HepG2 (cell line): ENCODE data around the gene SF3A2. TPM values are rescaled to one million over a fixed set of nuclear protein-coding genes. Genes with fewer than 3 reads are reported as not detected.

Source experiments
- BCL6 ChIP-seq: IDR thresholded peaks from 2 replicates; pipeline ENCODE4 v1.6.1; 2016; ENCODE audit warnings: missing genetic modification reagents, missing compliant biosample characterization
- CEBPG ChIP-seq: IDR thresholded peaks from 2 replicates; pipeline ENCODE4 v1.6.1; 2016
- ETV5 ChIP-seq: IDR thresholded peaks from 2 replicates; pipeline ENCODE4 v1.6.1; 2018; ENCODE audit warnings: missing biosample characterization, missing genetic modification reagents, inconsistent platforms, borderline replicate concordance
- MAF1 ChIP-seq: sonication (generic); formaldehyde crosslinking; IDR thresholded peaks from 2 replicates; pipeline ENCODE4 v1.5.0; 2020; ENCODE audit warnings: missing genetic modification reagents, borderline replicate concordance
- NONO ChIP-seq, 2 experiments: fragments of 450-650 bp in 1 of 2; sonication (generic) in 1 of 2; formaldehyde crosslinking in 1 of 2; IDR thresholded peaks in 1 of 2; conservative IDR thresholded peaks in 1 of 2; 2 replicates each; pipeline versions ENCODE4 v1.6.1 to v1.8.0; 2017 to 2022; ENCODE audit warnings: mild to moderate bottlenecking in 1 of 2, missing genetic modification reagents in 1 of 2, moderate library complexity in 1 of 2
- PLRG1 ChIP-seq: fragments of 450-650 bp; conservative IDR thresholded peaks from 2 replicates; pipeline ENCODE4 v1.6.1; 2016
- SAP130 ChIP-seq: IDR thresholded peaks from 2 replicates; pipeline ENCODE4 v1.6.1; 2016; ENCODE audit warnings: low read depth
- TRIM24 ChIP-seq: sonication (generic); formaldehyde crosslinking; IDR thresholded peaks from 2 replicates; pipeline ENCODE4 v1.8.0; 2022; ENCODE audit warnings: mild to moderate bottlenecking, missing genetic modification reagents
- ZFP36L2 ChIP-seq: sonication (generic); formaldehyde crosslinking; IDR thresholded peaks from 2 replicates; pipeline ENCODE4 v1.4.0; 2020; ENCODE audit warnings: missing genetic modification reagents
- ZFX ChIP-seq: sonication (generic); formaldehyde crosslinking; IDR thresholded peaks from 2 replicates; pipeline ENCODE4 v1.4.0; 2020; ENCODE audit warnings: mild to moderate bottlenecking, low read depth, missing genetic modification reagents, moderate library complexity
- ZNF232 ChIP-seq: sonication (generic); formaldehyde crosslinking; IDR thresholded peaks from 2 replicates; pipeline ENCODE4 v1.4.0; 2020; ENCODE audit warnings: missing genetic modification reagents, borderline replicate concordance
- ZNF333 ChIP-seq: sonication (generic); formaldehyde crosslinking; IDR thresholded peaks from 2 replicates; pipeline ENCODE4 v1.4.0; 2020; ENCODE audit warnings: mild to moderate bottlenecking, missing genetic modification reagents, borderline replicate concordance
- ZNF572 ChIP-seq: sonication (generic); formaldehyde crosslinking; IDR thresholded peaks from 2 replicates; pipeline ENCODE4 v1.5.1; 2020; ENCODE audit warnings: mild to moderate bottlenecking, missing genetic modification reagents
- ZNF839 ChIP-seq: sonication (generic); formaldehyde crosslinking; IDR thresholded peaks from 2 replicates; pipeline ENCODE4 v1.4.0; 2020; ENCODE audit warnings: missing genetic modification reagents, mild to moderate bottlenecking, borderline replicate concordance
- ZSCAN31 ChIP-seq: sonication (generic); formaldehyde crosslinking; IDR thresholded peaks from 2 replicates; pipeline ENCODE4 v1.5.0; 2020; ENCODE audit warnings: low read depth, mild to moderate bottlenecking, missing genetic modification reagents
- polyA plus RNA-seq, 8 experiments: library from polyadenylated mRNA; depleted of rRNA in 3 of 8; stranded (reverse) in 7 of 8; unstranded in 1 of 8; fragments of >200 nt; fragmentation: Illumina TruSeq in 4 of 8; extraction: Trizol in 4 of 8; gene quantifications; 2 replicates each; pipeline versions ENCODE4 v1.2.1 to v1.2.3, GENCODE V29; 2011 to 2016; ENCODE audit warnings: low read depth in 4 of 8, missing spikeins in 1 of 8, mixed read lengths in 1 of 8; ENCODE audit not compliant: insufficient read depth in 1 of 8
- total RNA-seq, 5 experiments: library from RNA; depleted of rRNA; stranded (reverse); fragments of >200 nt; fragmentation: Illumina TruSeq; extraction: Trizol; gene quantifications; 2 replicates each; pipeline ENCODE4 v1.2.3, GENCODE V29; 2016; ENCODE audit warnings: low read depth in 1 of 5
- TF ChIP-seq, protein P1 (sequence below): sonication (generic); formaldehyde crosslinking; IDR thresholded peaks from 2 replicates; pipeline ENCODE4 v1.5.0; 2020; ENCODE audit warnings: mild to moderate bottlenecking, missing genetic modification reagents, borderline replicate concordance
- TF ChIP-seq, protein P2 (sequence below): IDR thresholded peaks from 2 replicates; pipeline ENCODE4 v1.6.1; 2016; ENCODE audit warnings: missing genetic modification reagents, missing compliant biosample characterization
- TF ChIP-seq, protein P3 (sequence below): sonication (generic); formaldehyde crosslinking; IDR thresholded peaks from 2 replicates; pipeline ENCODE4 v1.5.0; 2020; ENCODE audit warnings: mild to moderate bottlenecking, missing genetic modification reagents
- TF ChIP-seq, protein P4 (sequence below): sonication (generic); formaldehyde crosslinking; IDR thresholded peaks from 2 replicates; pipeline ENCODE4 v1.5.1; 2020; ENCODE audit warnings: missing genetic modification reagents, mild to moderate bottlenecking, borderline replicate concordance
- TF ChIP-seq, protein P5 (sequence below): sonication (generic); formaldehyde crosslinking; IDR thresholded peaks from 2 replicates; pipeline ENCODE4 v1.5.0; 2020; ENCODE audit warnings: missing genetic modification reagents

Gene SF3A2
- total and polyA plus RNA-seq, 2 of the 13 experiments (the other 11 are each of a cell fraction or from before 2014, with no cell fraction given), result 8.6 to 8.8 TPM

DNA sequence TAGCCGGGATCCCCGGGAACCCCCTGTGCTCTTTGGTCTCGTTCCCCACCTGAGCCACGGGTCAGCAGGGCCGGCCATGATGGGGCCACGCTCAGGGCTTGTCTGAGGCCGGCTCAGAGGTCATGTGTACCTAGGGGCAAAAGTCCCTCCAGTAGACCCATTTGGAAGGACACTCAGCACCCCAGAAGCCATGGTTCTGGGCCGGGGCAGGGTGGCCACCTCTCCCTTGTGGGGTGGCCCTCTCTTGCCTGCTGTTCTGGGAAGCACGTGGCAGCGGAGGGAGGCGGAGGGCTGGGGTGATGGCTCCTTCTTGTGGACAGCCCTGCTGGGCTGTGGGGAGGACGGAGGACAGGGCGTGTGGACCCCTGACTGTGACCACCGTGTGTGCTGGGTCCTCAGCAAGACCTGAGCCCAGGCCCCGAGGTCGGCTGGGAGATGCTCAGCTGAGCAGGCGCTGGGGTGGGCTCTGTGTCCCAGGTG lies 51.8 kb downstream of the SF3A2 start (continued):
- TF ChIP-seq, protein P1, sequence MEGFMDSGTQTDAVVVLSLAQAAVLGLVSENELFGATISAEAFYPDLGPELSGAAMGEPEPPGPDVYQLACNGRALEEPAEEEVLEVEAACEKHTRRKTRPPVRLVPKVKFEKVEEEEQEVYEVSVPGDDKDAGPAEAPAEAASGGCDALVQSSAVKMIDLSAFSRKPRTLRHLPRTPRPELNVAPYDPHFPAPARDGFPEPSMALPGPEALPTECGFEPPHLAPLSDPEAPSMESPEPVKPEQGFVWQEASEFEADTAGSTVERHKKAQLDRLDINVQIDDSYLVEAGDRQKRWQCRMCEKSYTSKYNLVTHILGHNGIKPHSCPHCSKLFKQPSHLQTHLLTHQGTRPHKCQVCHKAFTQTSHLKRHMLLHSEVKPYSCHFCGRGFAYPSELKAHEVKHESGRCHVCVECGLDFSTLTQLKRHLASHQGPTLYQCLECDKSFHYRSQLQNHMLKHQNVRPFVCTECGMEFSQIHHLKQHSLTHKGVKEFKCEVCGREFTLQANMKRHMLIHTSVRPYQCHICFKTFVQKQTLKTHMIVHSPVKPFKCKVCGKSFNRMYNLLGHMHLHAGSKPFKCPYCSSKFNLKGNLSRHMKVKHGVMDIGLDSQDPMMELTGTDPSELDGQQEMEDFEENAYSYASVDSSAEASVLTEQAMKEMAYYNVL (CRISPR knock-in tag), result no peak
- TF ChIP-seq SAP130 (CRISPR knock-in tag) (peak; percentile 66), PLRG1 (no peak), ZNF839 (0 out of 2 replicates have a peak, but pooled peaks have one; percentile 5), CEBPG (CRISPR knock-in tag) (no peak), MAF1 (CRISPR knock-in tag) (no peak), ZSCAN31 (CRISPR knock-in tag) (peak; percentile 41; the same call in 1 of the 2 replicates), BCL6 (0 out of 2 replicates have a peak, but pooled peaks have one; percentile 7), TRIM24 (0 out of 2 replicates have a peak, but pooled peaks have one; percentile 28), ETV5 (peak; percentile 60; the same call in 1 of the 2 replicates), ZNF333 (peak; percentile 58; the same call in 1 of the 2 replicates), ZFX (peak; percentile 75), ZNF232 (0 out of 2 replicates have a peak, but pooled peaks have one; percentile 21), NONO (IDR thresholded peaks at IDR 0.05) (no peak), NONO (CRISPR knock-in tag; conservative IDR thresholded peaks at IDR 0.05) (peak; percentile 64), ZNF572 (CRISPR knock-in tag) (peak; percentile 25; the same call in 1 of the 2 replicates), ZFP36L2 (CRISPR knock-in tag) (no peak)
- TF ChIP-seq, protein P2, sequence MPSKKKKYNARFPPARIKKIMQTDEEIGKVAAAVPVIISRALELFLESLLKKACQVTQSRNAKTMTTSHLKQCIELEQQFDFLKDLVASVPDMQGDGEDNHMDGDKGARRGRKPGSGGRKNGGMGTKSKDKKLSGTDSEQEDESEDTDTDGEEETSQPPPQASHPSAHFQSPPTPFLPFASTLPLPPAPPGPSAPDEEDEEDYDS (CRISPR knock-in tag), result 0 out of 2 replicates have a peak, but pooled peaks have one; percentile 22
- TF ChIP-seq, protein P3, sequence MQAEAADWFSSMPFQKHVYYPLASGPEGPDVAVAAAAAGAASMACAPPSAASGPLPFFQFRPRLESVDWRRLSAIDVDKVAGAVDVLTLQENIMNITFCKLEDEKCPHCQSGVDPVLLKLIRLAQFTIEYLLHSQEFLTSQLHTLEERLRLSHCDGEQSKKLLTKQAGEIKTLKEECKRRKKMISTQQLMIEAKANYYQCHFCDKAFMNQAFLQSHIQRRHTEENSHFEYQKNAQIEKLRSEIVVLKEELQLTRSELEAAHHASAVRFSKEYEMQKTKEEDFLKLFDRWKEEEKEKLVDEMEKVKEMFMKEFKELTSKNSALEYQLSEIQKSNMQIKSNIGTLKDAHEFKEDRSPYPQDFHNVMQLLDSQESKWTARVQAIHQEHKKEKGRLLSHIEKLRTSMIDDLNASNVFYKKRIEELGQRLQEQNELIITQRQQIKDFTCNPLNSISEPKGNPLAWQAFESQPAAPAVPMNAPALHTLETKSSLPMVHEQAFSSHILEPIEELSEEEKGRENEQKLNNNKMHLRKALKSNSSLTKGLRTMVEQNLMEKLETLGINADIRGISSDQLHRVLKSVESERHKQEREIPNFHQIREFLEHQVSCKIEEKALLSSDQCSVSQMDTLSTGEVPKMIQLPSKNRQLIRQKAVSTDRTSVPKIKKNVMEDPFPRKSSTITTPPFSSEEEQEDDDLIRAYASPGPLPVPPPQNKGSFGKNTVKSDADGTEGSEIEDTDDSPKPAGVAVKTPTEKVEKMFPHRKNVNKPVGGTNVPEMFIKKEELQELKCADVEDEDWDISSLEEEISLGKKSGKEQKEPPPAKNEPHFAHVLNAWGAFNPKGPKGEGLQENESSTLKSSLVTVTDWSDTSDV (CRISPR knock-in tag), result 0 out of 2 replicates have a peak, but pooled peaks have one; percentile 19
- TF ChIP-seq, protein P4, sequence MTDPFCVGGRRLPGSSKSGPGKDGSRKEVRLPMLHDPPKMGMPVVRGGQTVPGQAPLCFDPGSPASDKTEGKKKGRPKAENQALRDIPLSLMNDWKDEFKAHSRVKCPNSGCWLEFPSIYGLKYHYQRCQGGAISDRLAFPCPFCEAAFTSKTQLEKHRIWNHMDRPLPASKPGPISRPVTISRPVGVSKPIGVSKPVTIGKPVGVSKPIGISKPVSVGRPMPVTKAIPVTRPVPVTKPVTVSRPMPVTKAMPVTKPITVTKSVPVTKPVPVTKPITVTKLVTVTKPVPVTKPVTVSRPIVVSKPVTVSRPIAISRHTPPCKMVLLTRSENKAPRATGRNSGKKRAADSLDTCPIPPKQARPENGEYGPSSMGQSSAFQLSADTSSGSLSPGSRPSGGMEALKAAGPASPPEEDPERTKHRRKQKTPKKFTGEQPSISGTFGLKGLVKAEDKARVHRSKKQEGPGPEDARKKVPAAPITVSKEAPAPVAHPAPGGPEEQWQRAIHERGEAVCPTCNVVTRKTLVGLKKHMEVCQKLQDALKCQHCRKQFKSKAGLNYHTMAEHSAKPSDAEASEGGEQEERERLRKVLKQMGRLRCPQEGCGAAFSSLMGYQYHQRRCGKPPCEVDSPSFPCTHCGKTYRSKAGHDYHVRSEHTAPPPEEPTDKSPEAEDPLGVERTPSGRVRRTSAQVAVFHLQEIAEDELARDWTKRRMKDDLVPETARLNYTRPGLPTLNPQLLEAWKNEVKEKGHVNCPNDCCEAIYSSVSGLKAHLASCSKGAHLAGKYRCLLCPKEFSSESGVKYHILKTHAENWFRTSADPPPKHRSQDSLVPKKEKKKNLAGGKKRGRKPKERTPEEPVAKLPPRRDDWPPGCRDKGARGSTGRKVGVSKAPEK (CRISPR knock-in tag), result peak; percentile 43; the same call in 1 of the 2 replicates
- TF ChIP-seq, protein P5, sequence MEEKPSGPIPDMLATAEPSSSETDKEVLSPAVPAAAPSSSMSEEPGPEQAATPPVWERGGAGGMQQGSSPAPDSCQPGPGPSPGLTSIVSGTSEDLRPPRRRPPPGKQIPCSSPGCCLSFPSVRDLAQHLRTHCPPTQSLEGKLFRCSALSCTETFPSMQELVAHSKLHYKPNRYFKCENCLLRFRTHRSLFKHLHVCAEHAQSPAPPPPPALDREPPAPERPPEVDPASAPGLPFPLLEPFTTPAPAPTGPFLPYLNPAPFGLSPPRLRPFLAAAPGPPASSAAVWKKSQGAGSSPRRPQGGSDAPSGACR (CRISPR knock-in tag), result 0 out of 2 replicates have a peak, but pooled peaks have one; percentile 29
